Measurements from ENCODE around the gene VKORC1.

Gene VKORC1

DNA sequence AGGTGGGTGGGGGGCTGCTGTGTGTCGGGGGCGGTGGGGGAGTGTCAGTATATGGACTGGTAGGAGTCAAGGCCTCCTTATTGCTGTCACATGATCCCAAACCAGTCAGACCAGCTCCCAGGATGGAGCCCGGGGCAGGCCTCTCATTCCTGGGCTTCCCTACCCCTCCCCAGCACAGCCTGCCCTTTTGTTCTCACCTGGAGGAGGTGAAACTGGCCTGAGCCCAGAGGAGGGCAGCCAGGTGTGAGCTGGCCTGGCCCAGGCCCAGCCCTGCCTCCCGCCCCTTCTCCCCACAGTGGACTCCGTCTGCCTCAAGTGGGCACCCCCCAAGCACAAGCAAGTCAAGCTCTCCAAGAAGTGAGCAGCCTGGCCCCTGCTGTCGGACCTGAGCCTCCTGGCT is 36.3 kb upstream of the VKORC1 start:
- DNase-seq (ENCODE audit: extremely low read depth, insufficient read length): no peak
- Histone ChIP-seq H3K27me3 (replicated peaks; ENCODE audit: control insufficient read depth, insufficient read depth, low read length) (no peaks in the 10 kb centered on the region), H3K4me3 (replicated peaks; ENCODE audit: low read depth, low read length) (no peak overlapping the region), H3K36me3 (ENCODE audit: control insufficient read depth, insufficient read depth, low read length) (peaks cover 10% of the 10 kb centered on the region)
- no peak for TF ChIP-seq CTCF (IDR thresholded peaks at IDR 0.05; ENCODE audit: insufficient read depth, low read length, poor library complexity, severe bottlenecking)

- Histone ChIP-seq H3K27me3 (replicated peaks; ENCODE audit: control insufficient read depth, insufficient read depth, low read length) (no peaks in the 10 kb centered on the region), H3K36me3 (ENCODE audit: control insufficient read depth, insufficient read depth, low read length) (peaks cover 10% of the 10 kb centered on the region), H3K4me3 (replicated peaks; ENCODE audit: low read depth, low read length) (no peak overlapping the region)
- DNase-seq (ENCODE audit: extremely low read depth, insufficient read length): no peak
- TF ChIP-seq CTCF (IDR thresholded peaks at IDR 0.05; ENCODE audit: insufficient read depth, low read length, poor library complexity, severe bottlenecking): no peak
Measured at GRCh38 chr16:31130336-31130891, 35.8 kb upstream of the VKORC1 start.

- no peak for TF ChIP-seq CTCF (IDR thresholded peaks at IDR 0.05; ENCODE audit: insufficient read depth, low read length, poor library complexity, severe bottlenecking)
- Histone ChIP-seq H3K36me3 (ENCODE audit: control insufficient read depth, insufficient read depth, low read length) (peaks cover 10% of the 10 kb centered on the region), H3K27me3 (replicated peaks; ENCODE audit: control insufficient read depth, insufficient read depth, low read length) (no peaks in the 10 kb centered on the region), H3K4me3 (replicated peaks; ENCODE audit: low read depth, low read length) (no peak overlapping the region)
- DNase-seq (ENCODE audit: extremely low read depth, insufficient read length): no peak
Measured at GRCh38 chr16:31129568-31130335, 35.2 kb upstream of the VKORC1 start.

GRCh38 chr16:31128711-31129567 is 34.3 kb upstream of the VKORC1 start:
- TF ChIP-seq CTCF (IDR thresholded peaks at IDR 0.05; ENCODE audit: insufficient read depth, low read length, poor library complexity, severe bottlenecking): no peak
- peaks cover 10% of the 10 kb centered on the region for H3K36me3 ChIP-seq (ENCODE audit: control insufficient read depth, insufficient read depth, low read length)
- H3K27me3 ChIP-seq (replicated peaks; ENCODE audit: control insufficient read depth, insufficient read depth, low read length): no peaks in the 10 kb centered on the region
- no peak overlapping the region for H3K4me3 ChIP-seq (replicated peaks; ENCODE audit: low read depth, low read length)
- no peak for DNase-seq (ENCODE audit: extremely low read depth, insufficient read length)

DNA sequence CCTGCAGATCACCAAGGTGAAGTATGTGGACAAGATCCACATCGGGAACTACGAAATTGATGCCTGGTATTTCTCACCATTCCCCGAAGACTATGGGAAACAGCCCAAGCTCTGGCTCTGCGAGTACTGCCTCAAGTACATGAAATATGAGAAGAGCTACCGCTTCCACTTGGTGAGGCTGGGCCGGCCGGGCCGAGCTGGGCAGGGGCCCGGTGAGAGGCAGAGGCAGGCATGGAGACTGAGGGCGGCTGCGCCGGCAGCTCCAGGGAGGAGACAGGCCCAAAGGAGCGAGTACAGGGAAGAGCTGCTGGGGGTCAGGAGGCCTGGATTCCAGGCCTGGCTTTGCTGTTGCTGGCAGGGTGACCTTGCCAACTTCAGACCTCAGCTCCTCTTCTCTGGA is 32.6 kb upstream of the VKORC1 start:
- Histone ChIP-seq H3K36me3 (ENCODE audit: control insufficient read depth, insufficient read depth, low read length) (peaks cover 10% of the 10 kb centered on the region), H3K27me3 (replicated peaks; ENCODE audit: control insufficient read depth, insufficient read depth, low read length) (no peaks in the 10 kb centered on the region), H3K4me3 (replicated peaks; ENCODE audit: low read depth, low read length) (no peak overlapping the region)
- no peak for TF ChIP-seq CTCF (IDR thresholded peaks at IDR 0.05; ENCODE audit: insufficient read depth, low read length, poor library complexity, severe bottlenecking)
- no peak for DNase-seq (ENCODE audit: extremely low read depth, insufficient read length)
